Endothelial cell of umbilical vein (primary cell): ENCODE results near the gene DPP10. TPM values are rescaled to one million over a fixed set of nuclear protein-coding genes. Genes with fewer than 3 reads are reported as not detected.

ENCODE experiments used
- BruUV-seq: library from RNA; stranded (reverse); fragments of 400-500 nt; replicated peaks from 2 replicates; lab custom pipeline; 2021; lab: Mats Ljungman, UMichigan
- CTCF ChIA-PET: fragments of 300-600, 350-600 bp; sonication (Branson Sonifier 250); formaldehyde crosslinking; loops from one replicate; lab custom pipeline; 2021; ENCODE audit warnings: antibody characterized with exemption, inconsistent platforms; lab: Charles Lee
- POLR2A ChIA-PET: fragments of 300-600, 350-600 bp; sonication (Branson Sonifier 250); formaldehyde crosslinking; loops from one replicate; lab custom pipeline; 2021; ENCODE audit warnings: antibody characterized with exemption, inconsistent platforms; lab: Charles Lee
- DNase-seq: peaks from one replicate; pipeline ENCODE4 v3.0.0-alpha.2; 2011; ENCODE audit warnings: low read depth, low spot score
- FAIRE-seq: peaks from 2 replicates; lab custom pipeline; 2011; peaks lifted over from hg19 to GRCh38; lab: Jason Lieb, UNC
- H2AFZ ChIP-seq: 2 replicates; pipeline ENCODE4 v1.6.0; 2012; ENCODE audit warnings: low read depth, low read length, control low read depth, inconsistent platforms
- H3K27ac ChIP-seq: 2 replicates; pipeline ENCODE4 v1.5.1; 2011; ENCODE audit warnings: low read depth, mild to moderate bottlenecking, control low read depth, low read length, moderate library complexity; ENCODE audit not compliant: insufficient read depth
- H3K27me3 ChIP-seq, 2 experiments: 2 replicates each; pipeline versions ENCODE4 v1.6.0 to v1.6.1; 2011; ENCODE audit warnings: low read length in 2 of 2, mixed read lengths in 1 of 2; ENCODE audit not compliant: control insufficient read depth in 2 of 2, insufficient read depth in 2 of 2
- H3K36me3 ChIP-seq, 2 experiments: 2 replicates in 1 of 2; 3 replicates in 1 of 2; pipeline ENCODE4 v1.5.1; 2011; ENCODE audit warnings: low read length in 2 of 2, mild to moderate bottlenecking in 1 of 2, moderate library complexity in 1 of 2; ENCODE audit not compliant: control insufficient read depth in 2 of 2, insufficient read depth in 2 of 2; ENCODE audit errors: extremely low read depth in 1 of 2
- H3K4me1 ChIP-seq: 3 replicates; pipeline ENCODE4 v1.5.1; 2011; ENCODE audit warnings: mild to moderate bottlenecking, low read length; ENCODE audit not compliant: control insufficient read depth, insufficient read depth; ENCODE audit errors: extremely low read depth
- H3K4me2 ChIP-seq: 2 replicates; pipeline ENCODE4 v1.6.1; 2011; ENCODE audit warnings: low read length, control low read depth, mixed read lengths; ENCODE audit not compliant: insufficient read depth
- H3K4me3 ChIP-seq, 3 experiments: fragments of 200-600 bp in 1 of 3; sonication (generic), shearing (Covaris generic) in 1 of 3; replicated peaks in 1 of 3; 2 replicates each; pipeline ENCODE4 v1.5.1; 2011 to 2016; ENCODE audit warnings: control low read depth in 3 of 3, low read length in 3 of 3, mild to moderate bottlenecking in 2 of 3, inconsistent platforms in 1 of 3, low read depth in 1 of 3, moderate library complexity in 1 of 3; ENCODE audit not compliant: insufficient read depth in 1 of 3
- H3K79me2 ChIP-seq: 2 replicates; pipeline ENCODE4 v1.6.0; 2012; ENCODE audit warnings: low read length, inconsistent platforms; ENCODE audit not compliant: control insufficient read depth, insufficient read depth
- H3K9ac ChIP-seq: replicated peaks from 2 replicates; pipeline ENCODE3; 2011; ENCODE audit warnings: low read length, control low read depth; ENCODE audit not compliant: insufficient read depth; ENCODE audit errors: extremely low read depth
- H3K9me1 ChIP-seq: replicated peaks from 3 replicates; pipeline ENCODE4 v1.6.0; 2011; ENCODE audit warnings: mild to moderate bottlenecking, low read length; ENCODE audit not compliant: control insufficient read depth, insufficient read depth; ENCODE audit errors: extremely low read depth
- H3K9me3 ChIP-seq: replicated peaks from 2 replicates; pipeline ENCODE4 v1.5.1; 2012; ENCODE audit warnings: low read length, inconsistent platforms; ENCODE audit not compliant: control insufficient read depth, insufficient read depth
- H4K20me1 ChIP-seq: replicated peaks from 2 replicates; pipeline ENCODE3; 2011; ENCODE audit warnings: mild to moderate bottlenecking, low read length; ENCODE audit not compliant: control insufficient read depth, insufficient read depth; ENCODE audit errors: extremely low read depth
- EZH2 ChIP-seq: IDR thresholded peaks from 2 replicates; pipeline ENCODE4 v1.6.1; 2012; ENCODE audit warnings: borderline replicate concordance, low read depth, mild to moderate bottlenecking, moderate library complexity, low read length, inconsistent platforms; ENCODE audit not compliant: severe bottlenecking
- FOS ChIP-seq: IDR thresholded peaks from 2 replicates; pipeline ENCODE4 v1.6.1; 2011; ENCODE audit warnings: mild to moderate bottlenecking, low read length, moderate library complexity, borderline replicate concordance; ENCODE audit not compliant: insufficient read depth
- GATA2 ChIP-seq: IDR thresholded peaks from 2 replicates; pipeline ENCODE4 v1.7.0; 2011; ENCODE audit warnings: low read depth, mild to moderate bottlenecking, moderate library complexity, mixed read lengths, low read length; ENCODE audit not compliant: insufficient read length, insufficient read depth
- JUN ChIP-seq: IDR thresholded peaks from 2 replicates; pipeline ENCODE4 v1.6.1; 2011; ENCODE audit warnings: borderline replicate concordance, low read depth; ENCODE audit not compliant: insufficient read length, insufficient read depth
- MYC ChIP-seq: IDR thresholded peaks from one replicate; pipeline ENCODE4 v1.6.1; 2011; ENCODE audit warnings: mild to moderate bottlenecking, low read depth, low read length
- POLR2A ChIP-seq: IDR thresholded peaks from 2 replicates; pipeline ENCODE4 v1.6.1; 2012; ENCODE audit warnings: low read depth, mild to moderate bottlenecking, control low read depth, low read length
- POLR2AphosphoS5 ChIP-seq: IDR thresholded peaks from 2 replicates; pipeline ENCODE4 v1.6.1; 2012; ENCODE audit warnings: low read depth, mild to moderate bottlenecking, control low read depth, low read length, moderate library complexity; ENCODE audit not compliant: insufficient read depth
- dilution Hi-C: fragments of 300-500 bp; cut with MboI; formaldehyde crosslinking; loops from one replicate; pipeline ENCODE4 v1.15.0; 2019; ENCODE audit warnings: low sequenced_read_pairs; ENCODE audit not compliant: extremely low pct_ligation_motif_present
- intact Hi-C: fragments of 100-400 bp; cut with micrococcal nuclease; formaldehyde crosslinking; loops from one replicate; pipeline ENCODE4 v1.10.0; 2022
- polyA plus RNA-seq, 4 experiments: library from polyadenylated mRNA; depleted of rRNA in 3 of 4; stranded (reverse) in 3 of 4; unstranded in 1 of 4; fragments of >200 nt; gene quantifications; 2 replicates each; pipeline versions ENCODE4 v1.2.1 to v1.2.3, GENCODE V29; 2011 to 2012; ENCODE audit warnings: missing spikeins in 1 of 4
- total RNA-seq: library from RNA; stranded (reverse); gene quantifications from 2 replicates; pipeline ENCODE4 v1.2.3, GENCODE V29; 2021
- TF ChIP-seq, protein P1 (sequence below): IDR thresholded peaks from 2 replicates; pipeline ENCODE4 v1.6.1; 2011; ENCODE audit not compliant: insufficient read depth, insufficient read length
- TF ChIP-seq, protein P2 (sequence below), 2 donors: IDR thresholded peaks; 1 replicate in 1 of 2; 2 replicates in 1 of 2; pipeline ENCODE4 v1.5.1; 2011; ENCODE audit warnings: low read length in 2 of 2, mild to moderate bottlenecking in 2 of 2, moderate library complexity in 2 of 2, control low read depth in 1 of 2, inconsistent platforms in 1 of 2, low read depth in 1 of 2; ENCODE audit not compliant: insufficient read depth in 1 of 2; ENCODE audit errors: extremely low read depth in 1 of 2

The DPP10 gene
- total and polyA plus RNA-seq, 2 donors (not counting 3 experiments of a cell fraction or from before 2014, with no cell fraction given): not detected

DNA sequence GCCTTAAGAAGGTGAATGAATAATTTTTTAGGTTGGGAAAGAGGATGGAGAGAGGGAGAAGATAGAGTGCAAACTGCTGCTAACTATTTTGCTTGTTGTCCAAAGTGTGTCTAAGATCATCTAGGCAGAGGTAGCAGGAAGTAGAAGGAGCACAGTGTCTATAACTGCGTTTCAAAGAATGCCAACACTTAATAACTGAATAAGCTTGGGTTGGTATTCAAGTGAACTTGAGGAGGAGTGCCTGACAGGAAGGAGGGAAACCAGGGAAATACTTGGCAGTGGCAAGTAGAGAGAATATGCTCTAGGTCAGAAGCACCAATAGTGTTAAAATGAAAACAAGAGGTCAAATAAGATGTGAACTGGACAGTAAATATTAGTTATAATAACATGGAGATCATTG lies 155.9 kb downstream of the DPP10 start:
- intact Hi-C loops: no loop called here
- H3K36me3 ChIP-seq: no peaks in the 10 kb centered on the region
- DNase-seq (no peak), FAIRE-seq (no peak)
- TF ChIP-seq GATA2: no peak
- TF ChIP-seq JUN: no peak
- TF ChIP-seq MYC: no peak
- TF ChIP-seq POLR2AphosphoS5: no peak
- no peak for TF ChIP-seq FOS
- no peak for TF ChIP-seq POLR2A
- TF ChIP-seq, protein P1, sequence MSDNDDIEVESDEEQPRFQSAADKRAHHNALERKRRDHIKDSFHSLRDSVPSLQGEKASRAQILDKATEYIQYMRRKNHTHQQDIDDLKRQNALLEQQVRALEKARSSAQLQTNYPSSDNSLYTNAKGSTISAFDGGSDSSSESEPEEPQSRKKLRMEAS: no peak
- TF ChIP-seq, protein P2, sequence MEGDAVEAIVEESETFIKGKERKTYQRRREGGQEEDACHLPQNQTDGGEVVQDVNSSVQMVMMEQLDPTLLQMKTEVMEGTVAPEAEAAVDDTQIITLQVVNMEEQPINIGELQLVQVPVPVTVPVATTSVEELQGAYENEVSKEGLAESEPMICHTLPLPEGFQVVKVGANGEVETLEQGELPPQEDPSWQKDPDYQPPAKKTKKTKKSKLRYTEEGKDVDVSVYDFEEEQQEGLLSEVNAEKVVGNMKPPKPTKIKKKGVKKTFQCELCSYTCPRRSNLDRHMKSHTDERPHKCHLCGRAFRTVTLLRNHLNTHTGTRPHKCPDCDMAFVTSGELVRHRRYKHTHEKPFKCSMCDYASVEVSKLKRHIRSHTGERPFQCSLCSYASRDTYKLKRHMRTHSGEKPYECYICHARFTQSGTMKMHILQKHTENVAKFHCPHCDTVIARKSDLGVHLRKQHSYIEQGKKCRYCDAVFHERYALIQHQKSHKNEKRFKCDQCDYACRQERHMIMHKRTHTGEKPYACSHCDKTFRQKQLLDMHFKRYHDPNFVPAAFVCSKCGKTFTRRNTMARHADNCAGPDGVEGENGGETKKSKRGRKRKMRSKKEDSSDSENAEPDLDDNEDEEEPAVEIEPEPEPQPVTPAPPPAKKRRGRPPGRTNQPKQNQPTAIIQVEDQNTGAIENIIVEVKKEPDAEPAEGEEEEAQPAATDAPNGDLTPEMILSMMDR (IDR thresholded peaks at IDR 0.05; ENCODE audit: extremely low read depth in 1 of 2, insufficient read depth in 1 of 2, low read depth in 1 of 2, low read length in 2 of 2): no peak
- no peak for TF ChIP-seq EZH2
- ChIA-PET POLR2A (no interaction called here), CTCF (no interaction called here)
- H3K4me1 ChIP-seq: no peaks in the 10 kb centered on the region
- H2AFZ ChIP-seq: no peak overlapping the region
- no peaks in the 10 kb centered on the region for H3K9me1 ChIP-seq
- H3K9me3 ChIP-seq: peaks cover 3% of the 10 kb centered on the region
- dilution Hi-C loops: no loop called here
- no peaks in the 10 kb centered on the region for H4K20me1 ChIP-seq
- no peak overlapping the region for H3K9ac ChIP-seq
- H3K4me3 ChIP-seq: no peak overlapping the region
- H3K4me2 ChIP-seq: no peak overlapping the region
- no peaks in the 10 kb centered on the region for H3K27me3 ChIP-seq
- H3K27ac ChIP-seq: no peak overlapping the region
- BruUV-seq: no TSS peak
- H3K79me2 ChIP-seq: no peaks in the 10 kb centered on the region
